ENCODE results near the gene SUN5. TPM values are rescaled to one million over a fixed set of nuclear protein-coding genes. Genes with fewer than 3 reads are reported as not detected.

SUN5 gene
- total and polyA plus RNA-seq, 2 donors (not counting 1 experiment from before 2014, with no cell fraction given), result not detected

- H3K4me2 ChIP-seq (replicated peaks; ENCODE audit: low read depth, low read length, poor library complexity, severe bottlenecking), result no peak overlapping the region
Observed at GRCh38 chr20:32943490-32944052, 60.7 kb downstream of the SUN5 start.

DNA sequence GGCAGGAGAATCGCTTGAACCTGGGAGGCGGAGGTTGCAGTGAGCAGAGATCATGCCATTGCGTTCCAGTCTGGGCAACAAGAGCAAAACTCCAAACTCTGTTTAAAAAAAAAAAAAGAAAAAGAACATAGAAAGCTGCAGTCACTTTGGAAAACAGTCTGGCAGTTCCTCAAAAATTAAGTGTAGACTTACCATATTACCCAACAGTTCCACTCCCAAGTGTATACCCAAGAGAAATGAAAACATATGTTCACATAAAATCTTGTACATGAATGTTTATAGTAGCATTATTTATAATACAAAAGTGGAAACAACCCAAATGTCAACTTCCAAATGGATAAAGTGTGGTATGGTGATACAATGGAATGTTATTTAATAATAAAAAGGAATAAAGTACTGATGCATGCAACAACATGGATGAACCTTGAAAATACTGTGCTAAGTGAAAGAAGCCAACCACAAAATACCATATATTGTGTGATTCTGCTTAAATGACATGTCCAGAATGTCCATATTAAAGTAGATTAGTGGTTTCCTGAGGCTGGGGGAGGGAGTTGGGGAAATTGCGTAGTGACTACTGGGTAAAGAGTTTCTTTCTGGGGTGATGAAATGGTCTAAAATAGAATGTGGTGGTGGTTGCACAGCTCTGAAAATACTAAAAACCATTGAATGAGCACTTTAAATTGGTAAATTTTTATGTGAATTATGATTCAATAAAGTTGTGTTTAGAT is 62.9 kb downstream of the SUN5 start:
- no peak for DNase-seq
- CTCF ChIA-PET, result no interaction called here

More at GRCh38 chr20:32943490-32944052, 60.7 kb downstream of the SUN5 start:
- H3K27ac ChIP-seq (ENCODE audit: low read length in 2 of 2), result no peak overlapping the region
- H3K4me3 ChIP-seq (ENCODE audit: control extremely low read depth in 1 of 5, extremely low read depth in 1 of 5, insufficient read depth in 1 of 5, low read depth in 2 of 5, low read length in 4 of 5), result no peak overlapping the region
- TF ChIP-seq, protein P1, sequence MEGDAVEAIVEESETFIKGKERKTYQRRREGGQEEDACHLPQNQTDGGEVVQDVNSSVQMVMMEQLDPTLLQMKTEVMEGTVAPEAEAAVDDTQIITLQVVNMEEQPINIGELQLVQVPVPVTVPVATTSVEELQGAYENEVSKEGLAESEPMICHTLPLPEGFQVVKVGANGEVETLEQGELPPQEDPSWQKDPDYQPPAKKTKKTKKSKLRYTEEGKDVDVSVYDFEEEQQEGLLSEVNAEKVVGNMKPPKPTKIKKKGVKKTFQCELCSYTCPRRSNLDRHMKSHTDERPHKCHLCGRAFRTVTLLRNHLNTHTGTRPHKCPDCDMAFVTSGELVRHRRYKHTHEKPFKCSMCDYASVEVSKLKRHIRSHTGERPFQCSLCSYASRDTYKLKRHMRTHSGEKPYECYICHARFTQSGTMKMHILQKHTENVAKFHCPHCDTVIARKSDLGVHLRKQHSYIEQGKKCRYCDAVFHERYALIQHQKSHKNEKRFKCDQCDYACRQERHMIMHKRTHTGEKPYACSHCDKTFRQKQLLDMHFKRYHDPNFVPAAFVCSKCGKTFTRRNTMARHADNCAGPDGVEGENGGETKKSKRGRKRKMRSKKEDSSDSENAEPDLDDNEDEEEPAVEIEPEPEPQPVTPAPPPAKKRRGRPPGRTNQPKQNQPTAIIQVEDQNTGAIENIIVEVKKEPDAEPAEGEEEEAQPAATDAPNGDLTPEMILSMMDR (IDR thresholded peaks at IDR 0.05), result no peak
- TF ChIP-seq EZH2 (IDR thresholded peaks at IDR 0.05; ENCODE audit: borderline replicate concordance, insufficient read depth, low read depth, low read length, poor library complexity, severe bottlenecking), result no peak
- H3K4me1 Mint-ChIP-seq, result no peaks in the 10 kb centered on the region
- H3K27me3 ChIP-seq (replicated peaks in 1 of 4; ENCODE audit: control extremely low read depth in 1 of 4, control insufficient read depth in 3 of 4, insufficient read depth in 4 of 4, low read length in 3 of 4), result no peaks in the 10 kb centered on the region
- POLR2A ChIA-PET, result no interaction called here
- ATAC-seq (ENCODE audit: low read depth) (no peak), DNase-seq (no peak)
- no peaks in the 10 kb centered on the region for H4K20me1 ChIP-seq (ENCODE audit: control insufficient read depth, insufficient read depth, low read length, poor library complexity, severe bottlenecking)
- no peaks in the 10 kb centered on the region for H3K79me2 ChIP-seq (ENCODE audit: control insufficient read depth, insufficient read depth, low read length)
- intact Hi-C loops (cut with micrococcal nuclease), result no loop called here
- 93% methylated on average over 6 of the region's 7 CpGs for WGBS (ENCODE audit: insufficient coverage)
- H3K36me3 ChIP-seq (replicated peaks in 1 of 2; ENCODE audit: control extremely low read depth in 1 of 2, control insufficient read depth in 1 of 2, extremely low read depth in 1 of 2, insufficient read depth in 2 of 2, low read length in 1 of 2), result no peaks in the 10 kb centered on the region
- no peak overlapping the region for H3K9ac ChIP-seq (ENCODE audit: low read length)
- no peak overlapping the region for H3K4me3 Mint-ChIP-seq
- CTCF ChIA-PET, result no interaction called here
- no peaks in the 10 kb centered on the region for H3K4me1 ChIP-seq (ENCODE audit: control insufficient read depth in 2 of 2, insufficient read depth in 2 of 2, low read length in 2 of 2)
- peaks cover 3% of the 10 kb centered on the region for H3K9me3 Mint-ChIP-seq (ENCODE audit: insufficient read depth)
- peaks cover 0 to 7% (median 0%) of the 10 kb centered on the region in 3 donors for H3K9me3 ChIP-seq (ENCODE audit: control extremely low read depth in 1 of 3, control insufficient read depth in 2 of 3, insufficient read depth in 1 of 3, low read length in 2 of 3)
- H2AFZ ChIP-seq (ENCODE audit: insufficient read depth, low read depth, low read length, poor library complexity, severe bottlenecking), result no peak overlapping the region
- H3K27me3 Mint-ChIP-seq, result peaks cover 21% of the 10 kb centered on the region
- H3K27ac Mint-ChIP-seq, result no peak overlapping the region

More for the DNA sequence above, 62.9 kb downstream of the SUN5 start:
- no peak for TF ChIP-seq EZH2 (IDR thresholded peaks at IDR 0.05; ENCODE audit: borderline replicate concordance, insufficient read depth, low read depth, low read length, poor library complexity, severe bottlenecking)
- TF ChIP-seq, protein P1 (IDR thresholded peaks at IDR 0.05), result no peak
- Histone ChIP-seq H3K79me2 (ENCODE audit: control insufficient read depth, insufficient read depth, low read length) (no peaks in the 10 kb centered on the region), H3K9me3 (ENCODE audit: control extremely low read depth in 1 of 3, control insufficient read depth in 2 of 3, insufficient read depth in 1 of 3, low read length in 2 of 3) (peaks cover 0 to 9% (median 0%) of the 10 kb centered on the region in 3 donors), H3K4me3 (ENCODE audit: control extremely low read depth in 1 of 5, extremely low read depth in 1 of 5, insufficient read depth in 1 of 5, low read depth in 2 of 5, low read length in 4 of 5) (no peak overlapping the region), H4K20me1 (ENCODE audit: control insufficient read depth, insufficient read depth, low read length, poor library complexity, severe bottlenecking) (no peaks in the 10 kb centered on the region), H3K9ac (ENCODE audit: low read length) (no peak overlapping the region), H3K4me1 (ENCODE audit: control insufficient read depth in 2 of 2, insufficient read depth in 2 of 2, low read length in 2 of 2) (no peaks in the 10 kb centered on the region), H2AFZ (ENCODE audit: insufficient read depth, low read depth, low read length, poor library complexity, severe bottlenecking) (no peak overlapping the region), H3K27me3 (replicated peaks in 1 of 4; ENCODE audit: control extremely low read depth in 1 of 4, control insufficient read depth in 3 of 4, insufficient read depth in 4 of 4, low read length in 3 of 4) (no peaks in the 10 kb centered on the region), H3K4me2 (replicated peaks; ENCODE audit: low read depth, low read length, poor library complexity, severe bottlenecking) (no peak overlapping the region), H3K36me3 (replicated peaks in 1 of 2; ENCODE audit: control extremely low read depth in 1 of 2, control insufficient read depth in 1 of 2, extremely low read depth in 1 of 2, insufficient read depth in 2 of 2, low read length in 1 of 2) (no peaks in the 10 kb centered on the region), H3K27ac (ENCODE audit: low read length in 2 of 2) (no peak overlapping the region)
- Mint-ChIP-seq H3K4me3 (no peak overlapping the region), H3K9me3 (ENCODE audit: insufficient read depth) (peaks cover 3% of the 10 kb centered on the region), H3K27me3 (peaks cover 16% of the 10 kb centered on the region), H3K4me1 (no peaks in the 10 kb centered on the region), H3K27ac (no peak overlapping the region)
- no peak for ATAC-seq (ENCODE audit: low read depth)
- WGBS (ENCODE audit: insufficient coverage), result 80% methylated on average over 3 of the region's 4 CpGs
- POLR2A ChIA-PET, result no interaction called here
- intact Hi-C loops (cut with micrococcal nuclease), result no loop called here

All from B cell (primary cell).